IMR-90 (cell line): ENCODE data around the gene OR52E5. TPM values are rescaled to one million over a fixed set of nuclear protein-coding genes. Genes with fewer than 3 reads are reported as not detected.

Experiments
- ATAC-seq: fragments of 200-7000 bp; cut with Tn5 transposase; 2 replicates; pipeline ENCODE4 v1.9.1; 2020; ENCODE audit warnings: low read depth, mild to moderate bottlenecking, moderate library complexity
- BruUV-seq: library from RNA; stranded (reverse); fragments of 400-500 nt; replicated peaks from 2 replicates; lab custom pipeline; 2021; lab: Mats Ljungman, UMichigan
- CTCF ChIA-PET: fragments of 300-600 bp; formaldehyde crosslinking; extraction: SDS; loops from one replicate; lab custom pipeline; 2021; ENCODE audit warnings: antibody characterized with exemption; lab: Yijun Ruan, JAX
- POLR2A ChIA-PET: fragments of 300-600 bp; sonication (Branson Sonifier 250); formaldehyde crosslinking; loops from one replicate; lab custom pipeline; 2022; ENCODE audit warnings: antibody characterized with exemption; ENCODE audit not compliant: unreplicated experiment; lab: Charles Lee
- DNase-seq: peaks from one replicate; pipeline ENCODE4 v3.0.0; 2013
- H2AFZ ChIP-seq: replicated peaks from 2 replicates; pipeline ENCODE3; 2013; ENCODE audit warnings: low read length, mild to moderate bottlenecking; ENCODE audit not compliant: poor library complexity
- H2AK5ac ChIP-seq: 2 replicates; pipeline ENCODE4 v1.6.1; 2013; ENCODE audit warnings: low read depth, low read length, inconsistent platforms
- H2AK9ac ChIP-seq: replicated peaks from 2 replicates; pipeline ENCODE3; 2013; ENCODE audit warnings: mild to moderate bottlenecking, low read depth, low read length, moderate library complexity; ENCODE audit not compliant: poor library complexity
- H2BK120ac ChIP-seq: 2 replicates; pipeline ENCODE4 v1.6.1; 2013; ENCODE audit warnings: low read depth, low read length, inconsistent platforms
- H2BK15ac ChIP-seq: 3 replicates; pipeline ENCODE4 v1.6.1; 2013; ENCODE audit warnings: low read depth, low read length, inconsistent platforms
- H2BK20ac ChIP-seq: 2 replicates; pipeline ENCODE4 v1.6.1; 2013; ENCODE audit warnings: low read depth, mild to moderate bottlenecking, inconsistent platforms, low read length, moderate library complexity
- H2BK5ac ChIP-seq: 2 replicates; pipeline ENCODE4 v1.6.1; 2013; ENCODE audit warnings: mild to moderate bottlenecking, low read depth, low read length, inconsistent platforms; ENCODE audit not compliant: poor library complexity, severe bottlenecking
- H3K14ac ChIP-seq: replicated peaks from 2 replicates; pipeline ENCODE4 v1.6.1; 2013; ENCODE audit warnings: low read depth, low read length, inconsistent platforms
- H3K18ac ChIP-seq: 2 replicates; pipeline ENCODE4 v1.6.1; 2013; ENCODE audit warnings: low read depth, low read length, control low read depth
- H3K23ac ChIP-seq: 2 replicates; pipeline ENCODE4 v1.6.1; 2013; ENCODE audit warnings: low read depth, low read length, inconsistent platforms
- H3K27ac ChIP-seq: 2 replicates; pipeline ENCODE4 v1.5.1; 2013; ENCODE audit warnings: mild to moderate bottlenecking, control low read depth, low read length; ENCODE audit not compliant: insufficient read depth
- H3K27me3 ChIP-seq: 2 replicates; pipeline ENCODE4 v1.6.1; 2013; ENCODE audit warnings: low read length; ENCODE audit not compliant: control insufficient read depth, insufficient read depth
- H3K36me3 ChIP-seq: 2 replicates; pipeline ENCODE4 v1.6.1; 2013; ENCODE audit warnings: low read length, mixed read lengths; ENCODE audit not compliant: control insufficient read depth, insufficient read depth
- H3K4ac ChIP-seq: 2 replicates; pipeline ENCODE4 v1.6.1; 2013; ENCODE audit warnings: low read depth, low read length, inconsistent platforms
- H3K4me1 ChIP-seq: 2 replicates; pipeline ENCODE4 v1.6.1; 2013; ENCODE audit warnings: low read length, mixed read lengths; ENCODE audit not compliant: control insufficient read depth, insufficient read depth
- H3K4me2 ChIP-seq: 2 replicates; pipeline ENCODE4 v1.6.1; 2013; ENCODE audit warnings: low read depth, mild to moderate bottlenecking, control low read depth, low read length, moderate library complexity
- H3K4me3 ChIP-seq: 2 replicates; pipeline ENCODE4 v1.5.1; 2013; ENCODE audit warnings: low read depth, mild to moderate bottlenecking, control low read depth, low read length, moderate library complexity; ENCODE audit not compliant: insufficient read depth
- H3K56ac ChIP-seq: 2 replicates; pipeline ENCODE4 v1.6.1; 2013; ENCODE audit warnings: low read length, inconsistent platforms; ENCODE audit not compliant: insufficient read depth; ENCODE audit errors: extremely low read depth
- H3K79me1 ChIP-seq, 2 experiments: 2 replicates each; pipeline ENCODE4 v1.6.1; 2013; ENCODE audit warnings: low read length in 2 of 2, inconsistent platforms in 1 of 2, low read depth in 1 of 2
- H3K9ac ChIP-seq: 2 replicates; pipeline ENCODE4 v1.6.1; 2013; ENCODE audit warnings: low read depth, low read length, control low read depth
- H3K9me1 ChIP-seq: 2 replicates; pipeline ENCODE4 v1.6.1; 2013; ENCODE audit warnings: low read length, inconsistent platforms; ENCODE audit not compliant: insufficient read depth
- H3K9me3 ChIP-seq: 2 replicates; pipeline ENCODE4 v1.6.1; 2013; ENCODE audit warnings: low read length; ENCODE audit not compliant: control insufficient read depth, insufficient read depth
- H4K20me1 ChIP-seq: 2 replicates; pipeline ENCODE4 v1.6.1; 2013; ENCODE audit warnings: low read length, inconsistent platforms; ENCODE audit not compliant: insufficient read depth
- H4K5ac ChIP-seq: 2 replicates; pipeline ENCODE4 v1.6.1; 2013; ENCODE audit warnings: mild to moderate bottlenecking, low read depth, low read length, control low read depth
- H4K8ac ChIP-seq, 2 experiments: 2 replicates each; pipeline ENCODE4 v1.6.1; 2013; ENCODE audit warnings: low read depth in 2 of 2, low read length in 2 of 2, control low read depth in 1 of 2, inconsistent platforms in 1 of 2
- H4K91ac ChIP-seq: 2 replicates; pipeline ENCODE4 v1.6.1; 2013; ENCODE audit warnings: low read depth, low read length, inconsistent platforms; ENCODE audit not compliant: insufficient read depth
- BHLHE40 ChIP-seq: fragments of 150-350 bp; IDR thresholded peaks from 2 replicates; pipeline ENCODE4 v1.6.1; 2016; ENCODE audit warnings: mild to moderate bottlenecking, low read depth, low read length
- CEBPB ChIP-seq: IDR thresholded peaks from 2 replicates; pipeline ENCODE4 v1.6.1; 2012; ENCODE audit warnings: low read depth, low read length, improper control_type of control experiment
- CHD1 ChIP-seq: IDR thresholded peaks from 2 replicates; pipeline ENCODE4 v1.6.1; 2012; ENCODE audit warnings: low read depth, low read length, improper control_type of control experiment
- CTCF ChIP-seq: conservative IDR thresholded peaks from 2 replicates; pipeline ENCODE4 v1.5.1; 2012; ENCODE audit warnings: mild to moderate bottlenecking, low read depth, low read length, improper control_type of control experiment
- ELK1 ChIP-seq: fragments of 150-350 bp; IDR thresholded peaks from 2 replicates; pipeline ENCODE4 v1.6.1; 2016; ENCODE audit warnings: low read depth, mild to moderate bottlenecking, low read length, moderate library complexity, borderline replicate concordance
- FOS ChIP-seq: fragments of 150-350 bp; IDR thresholded peaks from 2 replicates; pipeline ENCODE4 v1.6.1; 2016; ENCODE audit warnings: low read depth, low read length
- MAFK ChIP-seq: IDR thresholded peaks from 2 replicates; pipeline ENCODE4 v1.6.1; 2012; ENCODE audit warnings: low read depth, low read length, improper control_type of control experiment
- MAZ ChIP-seq: IDR thresholded peaks from 2 replicates; pipeline ENCODE4 v1.6.1; 2012; ENCODE audit warnings: low read depth, mild to moderate bottlenecking, low read length, improper control_type of control experiment, moderate library complexity, borderline replicate concordance
- MXI1 ChIP-seq: IDR thresholded peaks from 2 replicates; pipeline ENCODE4 v1.6.1; 2012; ENCODE audit warnings: low read depth, mild to moderate bottlenecking, low read length, moderate library complexity, borderline replicate concordance
- NFE2L2 ChIP-seq: fragments of 150-350 bp; IDR thresholded peaks from 2 replicates; pipeline ENCODE4 v1.6.1; 2016; ENCODE audit warnings: low read depth, mild to moderate bottlenecking, low read length
- POLR2A ChIP-seq: IDR thresholded peaks from 2 replicates; pipeline ENCODE4 v1.6.1; 2012; ENCODE audit warnings: mild to moderate bottlenecking, low read depth, low read length
- RAD21 ChIP-seq: IDR thresholded peaks from 2 replicates; pipeline ENCODE4 v1.6.1; 2012; ENCODE audit warnings: low read length, improper control_type of control experiment
- RCOR1 ChIP-seq: IDR thresholded peaks from 2 replicates; pipeline ENCODE4 v1.6.1; 2012; ENCODE audit warnings: mild to moderate bottlenecking, low read length, improper control_type of control experiment; ENCODE audit not compliant: insufficient replicate concordance
- RFX5 ChIP-seq: IDR thresholded peaks from 2 replicates; pipeline ENCODE4 v1.8.0; 2012; ENCODE audit warnings: low read depth, mild to moderate bottlenecking, low read length, moderate library complexity
- SMC3 ChIP-seq: fragments of 150-350 bp; IDR thresholded peaks from 2 replicates; pipeline ENCODE4 v1.6.1; 2016; ENCODE audit warnings: low read depth, mild to moderate bottlenecking, antibody characterized with exemption, low read length, moderate library complexity
- USF2 ChIP-seq: fragments of 150-350 bp; IDR thresholded peaks from 2 replicates; pipeline ENCODE4 v1.6.1; 2017; ENCODE audit warnings: mild to moderate bottlenecking, antibody characterized with exemption, low read length, low read depth
- dilution Hi-C: fragments of 300-500 bp; cut with HindIII; formaldehyde crosslinking; loops from one replicate; pipeline ENCODE4 v1.14.3; 2018; ENCODE audit warnings: low sequenced_read_pairs; ENCODE audit not compliant: unreplicated experiment
- in situ Hi-C: fragments of 300-500 bp; cut with MboI; formaldehyde crosslinking; loops from 3 replicates; pipeline ENCODE4 v1.14.3; 2019; ENCODE audit warnings: low sequenced_read_pairs, inconsistent platforms, mixed read lengths
- intact Hi-C: fragments of 100-400 bp; cut with micrococcal nuclease; formaldehyde crosslinking; loops from 2 replicates; pipeline ENCODE4 v1.10.0; 2022
- polyA plus RNA-seq, 3 experiments: library from polyadenylated mRNA; depleted of rRNA; stranded (reverse); fragments of >200 nt; gene quantifications; 2 replicates each; pipeline ENCODE4 v1.2.3, GENCODE V29; 2012; ENCODE audit warnings: low replicate concordance in 1 of 3
- total RNA-seq: library from RNA; depleted of rRNA; stranded (reverse); fragments of >200 nt; gene quantifications from 2 replicates; pipeline ENCODE4 v1.2.3, GENCODE V29; 2012

Gene OR52E5
- total and polyA plus RNA-seq, 2 of the 4 experiments (the other 2 are of a cell fraction), result not detected

- Histone ChIP-seq H4K20me1 (no peaks in the 10 kb centered on the region), H2BK5ac (no peak overlapping the region), H4K91ac (no peak overlapping the region), H3K14ac (no peak overlapping the region), H2BK120ac (no peak overlapping the region), H2AK9ac (no peak overlapping the region), H2BK15ac (no peak overlapping the region), H3K4me3 (no peak overlapping the region), H3K27me3 (no peaks in the 10 kb centered on the region), H3K27ac (no peak overlapping the region), H3K9me3 (no peaks in the 10 kb centered on the region; the same call in 1 of the 2 replicates), H4K5ac (no peak overlapping the region), H3K4ac (no peak overlapping the region), H3K56ac (no peak overlapping the region), H2AFZ (no peak overlapping the region), H3K36me3 (no peaks in the 10 kb centered on the region), H3K18ac (no peak overlapping the region), H4K8ac (no peak overlapping the region), H3K79me1 (no peaks in the 10 kb centered on the region), H3K23ac (no peak overlapping the region), H2AK5ac (no peak overlapping the region), H2BK20ac (no peak overlapping the region), H3K4me1 (no peaks in the 10 kb centered on the region), H3K9ac (no peak overlapping the region), H3K9me1 (no peaks in the 10 kb centered on the region), H3K4me2 (no peak overlapping the region)
- in situ Hi-C loops, result no loop called here
- dilution Hi-C loops, result no loop called here
- CTCF ChIA-PET, result no interaction called here
- intact Hi-C loops, result no loop called here
- ATAC-seq, result no peak
- no peak for DNase-seq
- TF ChIP-seq BHLHE40 (no peak), MAFK (no peak), POLR2A (no peak), CEBPB (no peak), NFE2L2 (no peak), MXI1 (no peak), CTCF (no peak), USF2 (no peak), ELK1 (no peak), RAD21 (no peak), SMC3 (no peak), RCOR1 (no peak), FOS (no peak), CHD1 (no peak), MAZ (no peak), RFX5 (no peak)
- BruUV-seq, result no TSS peak
- POLR2A ChIA-PET, result no interaction called here
Measured at GRCh38 chr11:5847711-5848110, 45.3 kb upstream of the OR52E5 start.
